ENCODE measurements around the gene NAA35.
"Not testable (repeated sequence)": the region's sequence is repeated elsewhere in the genome, so short reads cannot be mapped to it uniquely, and the experiment has no call there.

NAA35 gene

GRCh38 chr9:85949586-85950335 lies 8.8 kb downstream of the NAA35 start:
- DNase-seq, result no peak

GRCh38 chr9:85959955-85960354 lies 19.0 kb downstream of the NAA35 start:
- DNase-seq, result no peak

- no peak for DNase-seq
Measured at GRCh38 chr9:85960688-85961093, 19.7 kb downstream of the NAA35 start.

GRCh38 chr9:85964526-85964925 lies 23.6 kb downstream of the NAA35 start:
- DNase-seq, result no peak

- no peak for DNase-seq
Measured at GRCh38 chr9:85964949-85965348, 24.0 kb downstream of the NAA35 start.

GRCh38 chr9:85969727-85970126 lies 28.8 kb downstream of the NAA35 start:
- DNase-seq, result no peak

- no peak for DNase-seq
Measured at GRCh38 chr9:85971731-85972130, 30.8 kb downstream of the NAA35 start.

GRCh38 chr9:85973238-85973637 lies 32.3 kb downstream of the NAA35 start:
- no peak for DNase-seq

- DNase-seq, result not testable (repeated sequence)
Measured at GRCh38 chr9:85974055-85974547, 33.2 kb downstream of the NAA35 start.

GRCh38 chr9:85978496-85978895 lies 37.5 kb downstream of the NAA35 start:
- DNase-seq, result no peak

GRCh38 chr9:85981369-85981768 lies 40.4 kb downstream of the NAA35 start:
- no peak for DNase-seq

- no peak for DNase-seq
Measured at GRCh38 chr9:85984457-85984856, 43.5 kb downstream of the NAA35 start.

- no peak for DNase-seq
Measured at GRCh38 chr9:85987236-85987635, 46.3 kb downstream of the NAA35 start.

GRCh38 chr9:85994191-85994590 lies 53.2 kb downstream of the NAA35 start:
- no peak for DNase-seq

- DNase-seq, result no peak
Measured at GRCh38 chr9:85995097-85995496, 54.2 kb downstream of the NAA35 start.

- no peak for DNase-seq
Measured at GRCh38 chr9:85995599-85995998, 54.7 kb downstream of the NAA35 start.

- no peak for DNase-seq
Measured at GRCh38 chr9:86005253-86005775, 64.4 kb downstream of the NAA35 start.

GRCh38 chr9:86009133-86009532 lies 68.2 kb downstream of the NAA35 start:
- DNase-seq, result no peak

- DNase-seq, result no peak
Measured at GRCh38 chr9:86020731-86021130, 79.8 kb downstream of the NAA35 start.

GRCh38 chr9:86021166-86021565 lies 80.2 kb downstream of the NAA35 start:
- no peak for DNase-seq

- no peak for DNase-seq
Measured at GRCh38 chr9:86022687-86023266, 81.8 kb downstream of the NAA35 start.

- no peak for DNase-seq
Measured at GRCh38 chr9:86027767-86028166, 86.8 kb downstream of the NAA35 start.

- no peak for DNase-seq
Measured at GRCh38 chr9:86034863-86035734, 94.2 kb downstream of the NAA35 start.

Data from activated T-cell treated with anti-CD3 and anti-CD28 coated beads, Interleukin-2, amount 50 U/mL, for 1 hour (primary cell).